ENCODE data around the gene WDR12. TPM values are rescaled to one million over a fixed set of nuclear protein-coding genes. Genes with fewer than 3 reads are reported as not detected.

WDR12 gene
- total and polyA plus RNA-seq, 9 of the 15 experiments (the other 6 are each of a cell fraction or from before 2014, with no cell fraction given) = 109 to 554 (median 174) TPM

GRCh38 chr2:202842690-202843089 lies 68.8 kb downstream of the WDR12 start:
- Histone ChIP-seq H3K9ac (ENCODE audit: insufficient read depth in 1 of 2, low read depth in 2 of 2, low read length in 2 of 2) (no peak overlapping the region), H3K4me2 (ENCODE audit: insufficient read depth, low read length) (no peak overlapping the region), H3K4me3 (no peak overlapping the region), H2AFZ (ENCODE audit: low read depth, low read length) (no peak overlapping the region), H3K79me2 (ENCODE audit: control insufficient read depth, insufficient read depth, low read length) (no peaks in the 10 kb centered on the region), H3K27ac (ENCODE audit: extremely low read depth, low read depth, low read length) (no peak overlapping the region), H3K27me3 (ENCODE audit: control insufficient read depth in 2 of 2, insufficient read depth in 2 of 2, low read length in 2 of 2) (no peaks in the 10 kb centered on the region), H3K36me3 (ENCODE audit: control insufficient read depth, insufficient read depth, low read length) (no peaks in the 10 kb centered on the region), H3K9me3 (replicated peaks; ENCODE audit: control insufficient read depth, insufficient read depth, low read depth, low read length) (0 out of 2 replicates have a peak, but pooled peaks cover 2% of the 10 kb centered on the region), H3K9me1 (ENCODE audit: control insufficient read depth, insufficient read depth, low read length) (no peaks in the 10 kb centered on the region), H4K20me1 (replicated peaks; ENCODE audit: control insufficient read depth, insufficient read depth, low read length) (no peaks in the 10 kb centered on the region), H3K4me1 (replicated peaks in 1 of 2; ENCODE audit: control insufficient read depth in 2 of 2, insufficient read depth in 2 of 2, low read length in 2 of 2) (no peaks in the 10 kb centered on the region)
- TF ChIP-seq PTTG1 (tag; IDR thresholded peaks at IDR 0.05; ENCODE audit: low read depth) = no peak
- TF ChIP-seq KDM1A (IDR thresholded peaks at IDR 0.05) = no peak
- no peak for TF ChIP-seq ZNF143 (CRISPR knock-in tag; IDR thresholded peaks at IDR 0.05)
- no peak for TF ChIP-seq TFAM (CRISPR knock-in tag; conservative IDR thresholded peaks at IDR 0.05)
- no peak for TF ChIP-seq POLR3G (IDR thresholded peaks at IDR 0.05; ENCODE audit: extremely low read depth, insufficient read length, insufficient replicate concordance)
- TF ChIP-seq MYBL2 (IDR thresholded peaks at IDR 0.05; ENCODE audit: low read depth) = no peak
- TF ChIP-seq MYBL2 (CRISPR knock-in tag; IDR thresholded peaks at IDR 0.05; ENCODE audit: borderline replicate concordance) = no peak
- TF ChIP-seq ZNF280B (CRISPR knock-in tag; IDR thresholded peaks at IDR 0.05) = 0 out of 2 replicates have a peak, but pooled peaks have one; percentile 26
- no peak for TF ChIP-seq SNAPC5 (CRISPR knock-in tag; IDR thresholded peaks at IDR 0.05)
- TF ChIP-seq TRIM28 (IDR thresholded peaks at IDR 0.05) = peak; percentile 65; the same call in 1 of the 2 replicates
- TF ChIP-seq FIP1L1 (IDR thresholded peaks at IDR 0.05; ENCODE audit: low read depth, low read length, poor library complexity, severe bottlenecking) = no peak
- TF ChIP-seq CEBPG (CRISPR knock-in tag; IDR thresholded peaks at IDR 0.05) = no peak
- no peak for TF ChIP-seq CEBPG (tag; conservative IDR thresholded peaks at IDR 0.05 in 1 of 2, IDR thresholded peaks at IDR 0.05 in 1 of 2)
- TF ChIP-seq HIVEP1 (CRISPR knock-in tag; IDR thresholded peaks at IDR 0.05) = no peak
- TF ChIP-seq E2F3 (CRISPR knock-in tag; IDR thresholded peaks at IDR 0.05) = no peak
- ChIA-PET CTCF (ENCODE audit: low intra/inter-chr PET ratio) (no interaction called here), POLR2A (no interaction called here)
- FAIRE-seq = no peak
- no peak for DNase-seq (ENCODE audit: extremely low read depth in 1 of 4, low spot score in 3 of 4)
- no TSS peak for BruUV-seq (replicated peaks)
- intact Hi-C loops (cut with micrococcal nuclease) = no loop called here
- in situ Hi-C loops (cut with MboI) = no loop called here
- ATAC-seq = no peak

Measured in K562 (cell line).